Frontal cortex (tissue), 4 donors: ENCODE measurements around the gene ARL3. TPM values are rescaled to one million over a fixed set of nuclear protein-coding genes. Genes with fewer than 3 reads are reported as not detected.

Source experiments
- DNase-seq, 2 donors: peaks; one replicate each; pipeline ENCODE4 v3.0.0; 2012; ENCODE audit warnings: low spot score in 2 of 2
- FAIRE-seq: peaks from 2 replicates; lab custom pipeline; 2012; peaks lifted over from hg19 to GRCh38; lab: Jason Lieb, UNC
- total RNA-seq: library from RNA; depleted of rRNA; stranded (reverse); fragments of >200 nt; gene quantifications from one replicate; pipeline ENCODE4 v1.2.3, GENCODE V29; 2014
- donor health status: control.
- donor health status: control.
- donor health status: control.

Gene ARL3
- total RNA-seq, 1 donor from 2014 or later: 32.2 TPM

DNA sequence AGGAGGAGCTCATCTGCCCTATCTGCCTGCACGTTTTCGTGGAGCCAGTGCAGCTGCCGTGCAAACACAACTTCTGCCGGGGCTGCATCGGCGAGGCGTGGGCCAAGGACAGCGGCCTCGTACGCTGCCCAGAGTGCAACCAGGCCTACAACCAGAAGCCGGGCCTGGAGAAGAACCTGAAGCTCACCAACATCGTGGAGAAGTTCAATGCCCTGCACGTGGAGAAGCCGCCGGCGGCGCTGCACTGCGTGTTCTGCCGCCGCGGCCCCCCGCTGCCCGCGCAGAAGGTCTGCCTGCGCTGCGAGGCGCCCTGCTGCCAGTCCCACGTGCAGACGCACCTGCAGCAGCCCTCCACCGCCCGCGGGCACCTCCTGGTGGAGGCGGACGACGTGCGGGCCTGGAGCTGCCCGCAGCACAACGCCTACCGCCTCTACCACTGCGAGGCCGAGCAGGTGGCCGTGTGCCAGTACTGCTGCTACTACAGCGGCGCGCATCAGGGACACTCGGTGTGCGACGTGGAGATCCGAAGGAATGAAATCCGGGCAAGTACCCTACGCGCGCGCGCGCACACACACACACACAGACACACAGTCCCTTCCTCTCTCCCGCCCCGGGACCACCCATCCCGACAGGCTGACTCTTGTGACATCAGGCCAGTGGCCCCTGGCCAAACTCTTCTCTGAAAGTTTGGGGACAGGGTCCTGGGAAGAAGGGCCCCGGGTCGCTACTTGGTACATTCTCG lies 69.4 kb downstream of the ARL3 start:
- FAIRE-seq: no peak
- peak in 1 of 2 donors; percentile 62 for DNase-seq

DNA sequence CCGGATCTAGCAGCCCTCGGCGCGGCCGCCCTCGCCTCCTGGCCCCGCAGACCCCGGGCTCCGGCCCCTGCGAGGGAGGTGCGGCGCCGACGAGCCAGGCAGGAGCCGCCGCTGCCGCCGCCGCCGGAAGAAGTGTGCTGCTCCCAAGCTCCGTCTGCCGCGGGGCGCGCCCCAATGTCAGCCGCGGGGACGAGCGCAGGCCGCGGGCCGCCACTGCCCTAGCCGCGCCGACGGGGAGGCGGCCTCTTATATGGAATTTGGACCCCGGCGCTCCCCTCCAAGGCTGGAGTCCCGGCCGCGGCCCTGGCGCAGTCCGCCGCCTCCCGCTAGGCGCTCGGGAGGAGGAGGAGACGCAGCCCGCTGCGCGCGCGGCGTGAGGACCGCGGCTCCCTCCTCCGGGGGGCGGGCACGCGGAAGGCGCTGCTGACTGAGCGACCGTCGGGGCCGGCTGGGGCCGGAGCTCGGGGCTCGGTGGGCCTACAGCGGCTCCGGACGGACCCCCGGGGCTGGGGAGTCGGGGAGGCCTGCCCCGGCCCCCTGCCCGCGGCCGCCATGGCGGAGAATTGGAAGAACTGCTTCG lies 70.0 kb downstream of the ARL3 start, which contains the start of gene TRIM8:
TRIM8 (plus strand) TSS at position 414 of the 580 bp plus-strand sequence; CDS start at position 553, 139 bp downstream.
- FAIRE-seq: no peak
- DNase-seq: no peak

DNA sequence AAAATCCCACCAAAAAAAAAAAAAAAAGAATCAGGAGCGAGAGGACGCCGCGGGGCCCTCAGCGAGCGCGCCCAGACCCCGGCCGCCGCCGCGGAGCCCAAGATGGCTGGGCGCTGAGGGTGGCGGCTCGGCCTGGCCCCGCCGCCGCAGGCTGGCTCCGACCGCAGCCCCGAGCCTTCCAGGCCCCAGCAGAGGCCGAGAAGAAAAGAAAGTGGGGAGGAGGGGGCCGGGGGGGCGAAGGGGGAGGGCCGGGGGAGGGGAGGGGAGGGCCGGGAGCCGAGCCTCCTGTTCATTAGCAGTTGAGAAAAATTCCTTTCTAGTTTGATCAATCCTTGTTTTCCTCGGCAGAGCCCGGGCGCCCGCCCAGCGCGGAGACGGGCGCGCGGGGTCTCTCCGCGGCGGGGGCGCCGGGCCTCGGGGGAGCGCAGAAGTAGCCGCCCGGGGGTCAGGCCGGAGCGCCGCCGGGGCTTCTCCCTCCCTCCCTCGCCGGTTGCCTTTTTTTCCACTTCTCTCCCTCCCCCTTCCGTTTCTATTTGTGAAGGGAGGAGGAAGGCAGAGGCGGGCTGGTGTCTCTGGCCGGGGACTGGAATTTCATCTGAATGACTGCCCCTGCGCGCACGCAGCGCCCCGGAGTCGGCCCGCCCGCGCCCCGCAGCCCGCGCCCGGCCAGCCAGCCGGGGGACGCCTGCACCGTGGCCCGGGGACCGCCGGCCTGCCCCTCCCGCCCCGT lies 70.7 kb downstream of the ARL3 start:
- DNase-seq (peak in 1 of 2 donors; percentile 77), FAIRE-seq (no peak)

DNA sequence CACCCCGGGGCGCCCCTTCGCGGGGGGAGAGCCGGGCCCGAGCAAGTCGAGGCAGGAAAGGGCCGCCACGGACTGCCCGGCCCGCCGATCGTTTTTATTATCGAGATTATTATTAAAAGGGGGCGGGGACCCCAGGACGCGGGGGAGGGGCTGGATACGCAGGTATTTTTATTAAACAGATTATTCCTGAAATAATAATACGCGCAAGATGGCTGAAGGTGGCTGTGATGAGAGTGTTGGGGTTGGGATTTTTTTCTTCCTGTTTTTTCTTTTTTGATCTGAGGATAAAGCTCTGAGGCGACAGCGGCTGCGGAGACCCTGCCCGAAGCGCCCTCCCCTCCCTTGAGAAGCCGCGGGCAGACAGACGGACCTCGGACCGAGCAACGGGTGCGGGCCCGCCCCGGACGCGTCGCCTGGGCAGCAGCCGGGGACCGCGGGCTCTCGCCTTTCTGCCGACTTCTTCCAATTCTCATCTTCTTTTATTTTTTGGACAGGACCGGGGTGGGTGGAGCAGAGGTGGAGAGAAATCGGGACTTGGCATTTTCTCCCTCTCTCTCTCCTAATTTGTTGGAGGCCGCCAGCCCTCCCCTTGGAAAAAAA lies 71.4 kb downstream of the ARL3 start:
- no peak for FAIRE-seq
- DNase-seq: peak in 1 of 2 donors; percentile 64

DNA sequence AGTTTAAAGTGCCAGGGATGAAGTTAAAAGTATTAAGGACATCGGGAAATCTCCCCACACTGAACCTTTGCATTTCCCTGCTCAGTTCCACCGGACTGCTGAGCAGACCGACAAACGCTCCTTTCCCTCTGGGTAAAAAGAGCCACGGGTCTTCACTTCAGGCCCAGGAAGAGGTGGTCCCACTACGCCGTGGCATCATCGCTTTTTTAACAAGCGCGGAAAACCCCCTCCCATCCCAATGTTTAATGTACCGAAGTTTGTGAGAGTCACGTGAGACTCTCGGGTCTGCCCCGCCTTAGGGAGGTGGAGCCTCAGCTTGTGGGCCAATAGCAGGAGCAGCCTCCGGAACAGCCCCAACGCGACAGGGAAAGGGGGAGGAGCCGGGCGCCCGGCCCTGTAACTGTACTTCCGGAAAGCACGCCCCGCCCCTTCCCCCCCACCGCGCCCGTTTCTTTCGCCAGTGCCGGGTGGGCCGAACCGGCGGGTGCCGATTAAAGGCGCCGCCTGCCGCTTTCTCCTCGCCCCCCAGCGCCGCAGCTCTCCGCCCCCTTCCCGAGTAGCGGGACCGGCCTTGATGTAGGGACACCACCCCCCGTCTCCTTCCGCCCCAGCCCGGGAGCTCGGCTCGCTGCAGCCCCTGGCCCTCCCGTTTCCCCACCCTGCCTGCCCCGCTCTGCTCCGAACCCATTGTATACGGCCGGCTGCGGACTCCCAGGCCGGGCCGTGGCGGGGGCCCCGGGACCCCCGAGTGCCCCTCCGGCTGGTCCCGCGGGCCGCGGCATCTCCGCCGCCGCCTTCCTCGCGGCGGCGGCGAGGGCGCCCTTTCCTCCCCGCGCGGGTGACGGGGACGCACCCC lies 72.1 kb downstream of the ARL3 start:
- DNase-seq (peak; percentile 93 to 95), FAIRE-seq (peak; percentile 72)

DNA sequence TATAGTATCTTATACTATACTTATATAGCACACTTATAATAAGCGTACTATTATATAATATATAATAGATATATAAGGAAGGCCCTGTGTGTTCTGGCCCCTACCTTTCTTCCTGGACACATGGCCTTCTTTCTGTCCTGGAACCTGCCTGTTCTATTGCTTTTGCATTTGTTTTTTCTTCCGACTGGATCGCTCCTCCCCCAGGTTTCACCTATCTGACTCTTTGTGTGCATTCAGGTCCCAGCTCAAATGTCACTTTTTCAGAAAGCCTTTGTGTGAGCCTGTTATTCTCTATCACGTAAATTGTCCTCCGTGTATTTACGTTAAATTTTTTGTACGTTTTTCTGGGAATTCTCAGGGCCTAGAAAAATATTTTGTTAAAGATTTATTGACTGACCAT lies 72.8 kb downstream of the ARL3 start:
- no peak for FAIRE-seq
- no peak for DNase-seq

DNA sequence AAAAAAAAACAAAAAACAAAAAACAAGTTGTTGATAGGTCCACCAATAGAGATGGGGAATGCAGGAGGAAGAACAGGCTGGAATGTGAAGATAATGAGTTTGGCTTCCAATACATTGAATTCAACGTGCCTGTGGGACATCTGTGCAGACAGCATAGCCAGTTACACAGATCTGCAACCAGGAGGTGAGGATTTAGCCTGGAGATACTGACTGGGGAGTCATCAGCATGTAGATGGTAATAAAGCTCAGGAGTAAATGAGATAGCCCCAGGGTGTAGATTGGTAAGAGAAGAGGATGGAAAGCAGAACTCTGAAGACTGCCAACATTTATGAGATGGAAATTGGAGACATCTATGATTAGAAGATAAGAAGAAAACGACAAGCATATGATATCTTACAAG lies 74.7 kb downstream of the ARL3 start:
- no peak for DNase-seq
- no peak for FAIRE-seq

DNA sequence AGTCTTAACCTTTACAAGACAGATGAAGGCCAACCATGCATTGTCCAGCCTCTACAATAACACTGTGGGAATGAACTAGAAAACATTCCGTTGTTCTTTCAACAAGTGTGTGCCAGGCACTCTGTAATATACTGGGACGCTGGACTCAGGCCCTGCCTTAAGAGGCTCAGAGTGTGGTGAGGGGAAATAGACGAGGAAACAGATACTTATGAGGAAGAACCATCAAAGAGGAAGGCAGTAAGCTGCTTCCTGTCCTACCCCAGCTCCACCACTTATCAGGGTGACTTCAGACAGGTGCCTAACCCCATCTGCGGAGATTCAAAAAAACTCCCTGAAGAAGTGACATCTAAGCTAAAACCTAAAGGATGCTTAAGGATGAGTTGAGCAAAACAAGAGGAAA lies 78.8 kb downstream of the ARL3 start:
- DNase-seq (no peak), FAIRE-seq (no peak)

DNA sequence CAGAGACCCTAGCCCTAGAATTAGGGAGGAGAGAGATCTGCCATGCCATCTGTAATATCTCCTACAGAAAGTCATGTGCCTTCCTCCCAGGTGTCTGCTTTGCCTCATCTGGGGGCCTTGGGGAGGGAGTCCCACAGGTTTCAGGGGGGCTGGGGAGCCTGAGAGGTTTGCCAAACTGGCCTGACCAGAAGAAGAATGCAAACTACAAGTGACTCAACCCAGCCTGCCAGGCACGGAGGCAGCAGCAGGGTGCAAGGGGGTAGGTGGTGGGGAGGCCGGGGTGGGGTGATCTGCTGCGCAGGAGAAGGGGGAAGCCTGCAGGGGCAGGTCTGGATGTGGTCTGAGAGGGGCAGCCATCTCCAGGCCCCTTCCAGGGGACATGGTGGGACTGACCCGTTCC lies 79.5 kb downstream of the ARL3 start:
- DNase-seq (no peak), FAIRE-seq (no peak)

DNA sequence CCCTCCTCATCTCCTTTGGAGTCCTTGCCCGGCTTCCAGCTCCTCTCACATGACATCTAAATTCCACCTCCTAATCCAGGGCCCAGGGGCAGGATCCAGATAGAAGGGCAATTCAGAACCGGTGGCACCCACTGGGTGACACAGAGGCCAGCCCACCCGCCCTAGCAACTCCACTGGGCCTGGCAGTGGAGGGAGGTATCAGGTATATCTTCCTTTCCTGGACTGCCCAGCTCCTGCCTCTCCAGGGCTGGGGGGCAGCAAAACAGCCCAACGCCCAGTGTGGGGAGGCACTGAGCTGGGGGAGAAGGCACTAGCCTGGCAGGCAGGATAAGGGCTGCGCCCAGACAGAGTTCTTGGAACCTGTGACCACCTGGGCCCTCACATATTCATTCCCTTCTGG lies 80.3 kb downstream of the ARL3 start:
- DNase-seq: no peak
- FAIRE-seq: no peak

DNA sequence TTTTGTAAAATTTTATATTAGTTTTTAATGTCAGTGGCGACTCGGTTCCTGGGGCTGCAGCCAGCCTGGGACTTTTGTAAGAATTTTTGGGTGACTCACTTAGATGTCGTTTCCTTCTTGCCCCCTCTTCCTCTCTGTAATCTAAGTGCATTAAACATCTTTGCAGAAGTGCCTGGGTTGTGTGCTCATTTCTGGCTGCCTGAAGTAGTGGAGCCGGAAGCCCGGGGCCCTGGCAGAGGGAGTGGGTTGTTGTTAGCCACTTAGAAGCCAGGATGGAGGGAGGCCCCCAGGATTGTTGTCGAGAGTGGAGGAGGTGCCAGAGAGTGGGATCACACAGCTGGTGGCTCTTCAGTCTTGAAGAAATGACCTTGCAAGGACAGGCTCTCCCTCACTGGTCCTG lies 80.9 kb downstream of the ARL3 start:
- no peak for DNase-seq

DNA sequence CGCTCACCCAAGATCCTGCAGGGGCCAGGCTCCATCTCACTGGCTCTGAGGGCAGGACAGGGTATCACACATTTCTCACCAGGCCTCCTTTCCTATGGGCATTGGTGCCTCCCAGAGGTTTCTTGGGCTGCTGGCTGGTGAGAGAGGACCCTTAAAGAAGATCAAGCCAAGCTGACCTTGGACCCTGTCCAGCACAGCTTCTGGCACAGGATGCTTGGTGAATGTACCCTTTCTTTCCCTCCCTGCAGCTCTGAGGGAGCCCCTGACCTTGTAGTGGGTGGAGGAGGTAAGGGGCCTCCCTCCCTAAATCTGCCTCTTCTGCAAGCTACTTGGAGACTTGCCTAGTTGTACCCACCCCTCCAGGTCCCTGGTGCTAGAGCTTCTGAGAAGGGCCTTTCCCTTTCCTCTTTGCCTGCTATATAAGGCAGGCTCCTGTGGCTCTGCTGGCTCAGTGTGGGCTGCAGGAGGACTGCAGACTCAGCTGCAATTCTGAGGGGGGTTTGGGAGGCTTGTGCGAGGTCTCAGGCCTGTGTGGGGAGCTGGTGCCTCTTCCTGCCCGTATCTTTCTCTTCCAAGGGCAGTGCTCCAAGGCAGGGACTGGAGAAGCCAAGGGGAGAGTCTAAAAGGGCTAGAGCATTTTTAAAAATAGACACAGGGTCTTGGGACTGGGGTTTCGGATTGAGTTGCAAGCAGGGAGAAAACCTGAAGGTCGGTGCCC lies 81.6 kb downstream of the ARL3 start:
- DNase-seq (no peak), FAIRE-seq (no peak)

More for the DNA sequence above, 80.9 kb downstream of the ARL3 start:
- FAIRE-seq: no peak

DNA sequence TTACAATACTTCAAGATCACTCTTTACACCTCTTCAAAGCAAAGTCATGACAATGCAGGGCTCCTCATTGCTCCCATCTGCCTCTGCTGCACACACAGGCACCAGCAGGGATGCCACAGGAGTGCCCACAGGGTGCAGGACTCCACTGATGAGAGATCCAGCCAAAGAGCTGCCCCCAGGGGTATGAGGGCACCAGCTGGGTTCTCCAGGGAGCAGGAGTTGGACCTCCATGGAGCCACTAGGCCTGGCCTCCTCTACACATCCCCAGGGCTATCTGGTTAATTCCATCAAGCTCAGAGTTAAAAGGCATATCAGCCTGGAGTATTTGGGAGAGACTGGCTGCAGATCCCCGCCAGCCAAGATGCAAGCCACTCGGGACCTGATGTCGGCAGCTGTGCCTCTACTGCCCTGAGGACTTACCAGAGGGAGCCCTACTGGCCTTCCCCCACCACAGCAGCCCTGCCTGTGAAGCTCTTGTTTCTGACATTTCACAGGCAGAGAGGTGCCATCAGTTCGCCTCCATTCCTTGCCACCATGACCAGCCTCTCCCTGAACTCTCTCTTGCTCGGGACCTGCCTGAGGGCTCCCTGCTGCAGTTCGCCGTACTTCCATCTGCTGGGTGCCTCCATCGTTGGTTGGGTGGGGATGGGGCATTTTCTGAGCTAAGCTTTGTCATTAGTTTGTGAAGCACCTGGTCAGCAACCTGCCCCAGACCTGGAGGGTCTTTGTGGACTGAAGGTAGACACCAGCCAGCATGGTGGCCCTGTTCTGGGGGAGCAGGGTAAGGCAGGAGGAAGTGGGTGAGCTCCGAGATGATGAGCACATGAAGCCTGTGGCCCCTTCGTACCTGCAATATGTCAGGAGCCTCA lies 82.4 kb downstream of the ARL3 start:
- FAIRE-seq: no peak
- DNase-seq: no peak

DNA sequence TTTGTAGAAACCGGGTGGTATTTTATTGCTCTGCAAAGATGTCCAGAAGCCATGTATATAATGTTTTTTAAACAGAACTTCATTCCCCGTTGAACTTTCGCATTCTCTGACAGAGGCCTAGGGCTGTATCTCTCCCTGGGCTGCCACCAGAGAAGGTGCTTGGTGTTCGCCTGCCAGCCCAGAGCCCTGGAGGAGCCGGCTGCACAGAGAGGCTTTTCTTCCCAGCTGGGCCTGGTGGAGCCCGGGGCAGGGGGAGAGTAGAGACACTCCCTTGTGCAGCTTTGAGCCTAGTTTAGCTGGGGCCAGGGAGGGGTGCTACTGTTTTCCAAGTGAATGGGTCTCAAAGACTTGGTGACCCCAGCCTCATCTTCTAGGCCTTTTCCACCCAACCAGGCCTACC lies 83.5 kb downstream of the ARL3 start:
- DNase-seq: no peak
- FAIRE-seq: no peak

DNA sequence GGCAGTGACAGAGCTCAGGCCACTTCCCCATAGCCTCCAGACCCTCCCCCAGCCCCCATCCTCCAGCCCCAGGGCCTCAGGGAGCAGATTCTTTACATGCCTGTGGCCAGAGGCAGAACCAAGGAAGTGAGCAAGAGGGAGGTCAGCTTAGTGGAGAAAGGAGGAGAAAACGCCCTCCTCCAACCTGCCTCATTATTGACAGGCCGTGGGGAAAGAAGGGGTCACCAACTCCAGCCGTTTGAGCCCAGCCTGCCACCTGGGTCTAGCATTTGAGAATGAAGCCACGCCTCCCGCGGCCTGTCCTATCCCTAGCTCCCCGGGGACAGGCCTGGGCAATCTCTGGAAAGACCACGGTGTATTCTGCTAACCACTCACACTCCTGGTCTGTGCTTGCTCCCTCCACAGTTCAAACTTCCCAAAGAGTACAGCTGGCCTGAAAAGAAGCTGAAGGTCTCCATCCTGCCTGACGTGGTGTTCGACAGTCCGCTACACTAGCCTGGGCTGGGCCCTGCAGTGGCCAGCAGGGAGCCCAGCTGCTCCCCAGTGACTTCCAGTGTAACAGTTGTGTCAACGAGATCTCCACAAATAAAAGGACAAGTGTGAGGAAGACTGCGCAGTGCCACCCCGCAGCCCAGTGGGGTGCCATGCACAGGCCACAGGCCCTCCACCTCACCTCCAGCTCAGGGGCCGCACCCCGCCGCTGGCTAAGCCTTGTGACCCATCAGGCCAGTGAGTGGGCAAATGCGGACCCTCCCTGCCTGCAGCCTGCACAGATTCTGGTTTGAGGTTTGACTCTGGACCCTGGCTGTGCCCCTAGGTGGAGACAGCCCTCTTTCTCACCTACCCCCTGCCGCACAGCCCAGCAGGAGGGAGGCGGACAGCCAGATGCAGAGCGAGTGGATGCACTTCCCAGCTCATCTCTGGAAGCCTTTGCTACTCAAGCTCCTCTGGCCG lies 84.3 kb downstream of the ARL3 start:
- FAIRE-seq: no peak

DNA sequence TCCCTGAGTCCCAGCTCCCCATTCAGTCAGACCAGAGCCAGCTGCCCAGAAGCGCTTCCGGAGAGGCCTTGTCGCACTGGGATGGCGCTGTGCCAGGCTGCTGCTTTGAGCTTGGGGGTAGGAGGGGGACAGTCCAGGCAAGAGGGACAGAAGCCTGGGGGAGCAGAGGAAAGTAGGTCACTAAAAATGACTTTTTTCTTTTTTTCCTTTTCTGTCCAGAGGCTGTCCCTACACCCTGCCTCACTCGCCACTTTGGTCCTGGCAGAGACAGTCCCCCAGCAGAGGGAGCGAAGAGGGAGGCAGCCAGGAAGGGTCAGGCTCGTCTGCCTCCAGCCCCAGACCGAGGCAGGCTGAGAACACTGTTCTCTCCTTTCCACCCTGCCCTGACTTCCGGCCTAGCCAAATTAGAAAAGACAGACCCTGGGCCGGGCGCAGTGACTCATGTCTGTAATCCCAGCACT lies 85.7 kb downstream of the ARL3 start:
- no peak for FAIRE-seq

More for the DNA sequence above, 84.3 kb downstream of the ARL3 start:
- no peak for DNase-seq

DNA sequence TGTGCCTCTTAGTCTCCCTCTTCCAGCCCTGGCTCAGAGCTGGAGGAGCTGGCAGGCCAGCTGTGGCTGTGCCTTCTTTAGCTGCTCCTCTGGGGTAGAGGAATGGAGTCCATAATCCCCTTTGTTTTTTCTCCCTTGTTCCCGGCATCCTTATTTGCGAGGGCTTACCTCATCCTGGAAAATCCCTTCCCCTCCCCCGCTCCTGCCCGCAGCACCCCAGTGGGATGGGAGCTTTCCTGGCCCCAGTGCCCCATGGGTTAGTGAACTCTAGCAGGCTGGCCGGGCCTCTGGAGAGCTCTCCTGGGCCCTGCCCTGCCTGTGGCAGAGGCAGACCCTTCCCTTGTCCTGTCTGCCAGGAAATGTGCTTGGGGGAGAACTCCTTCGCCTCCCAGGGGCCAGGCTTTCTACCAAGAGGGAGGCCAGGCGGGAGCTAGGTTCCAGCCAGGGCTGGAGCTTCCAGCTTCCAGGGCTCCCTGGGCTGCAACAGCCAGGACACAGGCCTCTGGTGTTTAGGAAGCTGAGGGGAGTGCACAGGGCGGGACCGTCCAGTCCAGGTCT lies 86.4 kb downstream of the ARL3 start:
- FAIRE-seq (no peak), DNase-seq (no peak)

More for the DNA sequence above, 85.7 kb downstream of the ARL3 start:
- peak; percentile 56 to 74 for DNase-seq
